ENCODE data around the gene BDNF. TPM values are rescaled to one million over a fixed set of nuclear protein-coding genes. Genes with fewer than 3 reads are reported as not detected.
"Not testable (repeated sequence)": the region's sequence is repeated elsewhere in the genome, so short reads cannot be mapped to it uniquely, and the experiment has no call there.

BDNF gene
- total RNA-seq, 1 donor from 2014 or later = 5.5 TPM

- no peak for DNase-seq (ENCODE audit: extremely low spot score, unreplicated experiment)
- no peaks in the 10 kb centered on the region for H3K36me3 Mint-ChIP-seq
- H3K9me3 Mint-ChIP-seq = no peaks in the 10 kb centered on the region
- H3K4me1 Mint-ChIP-seq (ENCODE audit: unreplicated experiment) = no peaks in the 10 kb centered on the region
- no peaks in the 10 kb centered on the region for H3K27me3 Mint-ChIP-seq
- TF ChIP-seq CTCF (conservative IDR thresholded peaks at IDR 0.05) = no peak
- H3K4me3 Mint-ChIP-seq = no peak overlapping the region
- H3K27ac Mint-ChIP-seq = no peak overlapping the region
Measured at GRCh38 chr11:27646051-27646818, 54.0 kb downstream of the BDNF start.

- Mint-ChIP-seq H3K36me3 (no peaks in the 10 kb centered on the region), H3K27ac (no peak overlapping the region), H3K4me3 (no peak overlapping the region), H3K9me3 (no peaks in the 10 kb centered on the region), H3K27me3 (no peaks in the 10 kb centered on the region), H3K4me1 (ENCODE audit: unreplicated experiment) (no peaks in the 10 kb centered on the region)
- TF ChIP-seq CTCF (conservative IDR thresholded peaks at IDR 0.05) = no peak
- DNase-seq (ENCODE audit: extremely low spot score, unreplicated experiment) = no peak
Measured at GRCh38 chr11:27642954-27643353, 57.3 kb downstream of the BDNF start.

GRCh38 chr11:27640954-27641353 lies 59.3 kb downstream of the BDNF start:
- no peak overlapping the region for H3K4me3 Mint-ChIP-seq
- peaks cover 5% of the 10 kb centered on the region for H3K9me3 Mint-ChIP-seq
- no peaks in the 10 kb centered on the region for H3K27me3 Mint-ChIP-seq
- H3K27ac Mint-ChIP-seq = no peak overlapping the region
- no peak for TF ChIP-seq CTCF (conservative IDR thresholded peaks at IDR 0.05)
- no peaks in the 10 kb centered on the region for H3K36me3 Mint-ChIP-seq
- DNase-seq (ENCODE audit: extremely low spot score, unreplicated experiment) = no peak
- H3K4me1 Mint-ChIP-seq (ENCODE audit: unreplicated experiment) = no peaks in the 10 kb centered on the region

GRCh38 chr11:27635567-27636037 lies 64.7 kb downstream of the BDNF start:
- H3K4me3 Mint-ChIP-seq = no peak overlapping the region
- H3K27me3 Mint-ChIP-seq = peaks cover 27% of the 10 kb centered on the region
- no peak overlapping the region for H3K27ac Mint-ChIP-seq
- H3K36me3 Mint-ChIP-seq = no peaks in the 10 kb centered on the region
- no peak for DNase-seq (ENCODE audit: extremely low spot score, unreplicated experiment)
- TF ChIP-seq CTCF (conservative IDR thresholded peaks at IDR 0.05) = no peak
- no peaks in the 10 kb centered on the region for H3K4me1 Mint-ChIP-seq (ENCODE audit: unreplicated experiment)
- H3K9me3 Mint-ChIP-seq = peaks cover 5% of the 10 kb centered on the region

GRCh38 chr11:27634776-27635175 lies 65.5 kb downstream of the BDNF start:
- H3K4me3 Mint-ChIP-seq; H3K36me3 Mint-ChIP-seq; DNase-seq (ENCODE audit: extremely low spot score, unreplicated experiment); H3K4me1 Mint-ChIP-seq (ENCODE audit: unreplicated experiment); H3K9me3 Mint-ChIP-seq; H3K27ac Mint-ChIP-seq: not testable (repeated sequence)
- H3K27me3 Mint-ChIP-seq = peaks cover 30% of the 10 kb centered on the region

GRCh38 chr11:27634282-27634681 lies 66.0 kb downstream of the BDNF start:
- not testable (repeated sequence) for H3K9me3 Mint-ChIP-seq; H3K4me1 Mint-ChIP-seq (ENCODE audit: unreplicated experiment); H3K4me3 Mint-ChIP-seq; H3K27ac Mint-ChIP-seq; DNase-seq (ENCODE audit: extremely low spot score, unreplicated experiment); H3K36me3 Mint-ChIP-seq
- peaks cover 31% of the 10 kb centered on the region for H3K27me3 Mint-ChIP-seq

GRCh38 chr11:27629023-27629422 lies 71.2 kb downstream of the BDNF start:
- not testable (repeated sequence) for H3K9me3 Mint-ChIP-seq; DNase-seq (ENCODE audit: extremely low spot score, unreplicated experiment); H3K36me3 Mint-ChIP-seq; H3K4me1 Mint-ChIP-seq (ENCODE audit: unreplicated experiment); H3K4me3 Mint-ChIP-seq; H3K27ac Mint-ChIP-seq
- H3K27me3 Mint-ChIP-seq = peaks cover 31% of the 10 kb centered on the region
